ENCODE measurements around the gene ATP6V0E2. TPM values are rescaled to one million over a fixed set of nuclear protein-coding genes. Genes with fewer than 3 reads are reported as not detected.

Gene ATP6V0E2
- polyA plus RNA-seq, 2 of the 4 experiments (the other 2 are of a cell fraction), result 17.3 to 44.9 TPM

GRCh38 chr7:149877890-149878522 is 4.2 kb downstream of the ATP6V0E2 start (continued):
- no peak for TF ChIP-seq USF2 (IDR thresholded peaks at IDR 0.05)
- TF ChIP-seq MAFK (IDR thresholded peaks at IDR 0.05; ENCODE audit: partially characterized antibody), result no peak
- TF ChIP-seq ESRRA (IDR thresholded peaks at IDR 0.05; ENCODE audit: borderline replicate concordance, low read length), result no peak

- WGBS (ENCODE audit: missing lambda C conversion rate), result 100% methylated on average over 2 of the region's 13 CpGs
Observed at GRCh38 chr7:149878523-149878921, 4.8 kb downstream of the ATP6V0E2 start.

GRCh38 chr7:149879271-149879743 is 5.5 kb downstream of the ATP6V0E2 start:
- DNase-seq (ENCODE audit: low read depth in 1 of 2, low spot score in 1 of 2) (no peak), FAIRE-seq (no peak), ATAC-seq (no peak)
- no peak overlapping the region for H3K27ac ChIP-seq
- H3K9me3 ChIP-seq, result no peaks in the 10 kb centered on the region
- POLR2A ChIA-PET, result no interaction called here
- 0 out of 3 replicates have a peak, but pooled peaks cover 4% of the 10 kb centered on the region for H3K4me1 ChIP-seq
- 89% methylated on average over 10 of the region's 14 CpGs for WGBS (ENCODE audit: missing lambda C conversion rate)
- no peak overlapping the region for H3K4me2 ChIP-seq
- CTCF ChIA-PET, result no interaction called here
- no peak overlapping the region for H3K4me3 ChIP-seq
- TF ChIP-seq NR3C1 (IDR thresholded peaks at IDR 0.05), result no peak
- no peak for TF ChIP-seq ZNF302 (CRISPR knock-in tag; IDR thresholded peaks at IDR 0.05)
- no peak for TF ChIP-seq MAX (IDR thresholded peaks at IDR 0.05)
- TF ChIP-seq EHMT2 (IDR thresholded peaks at IDR 0.05; ENCODE audit: low read depth), result no peak
- TF ChIP-seq HOXB13 (CRISPR knock-in tag; IDR thresholded peaks at IDR 0.05; ENCODE audit: low read depth), result no peak
- TF ChIP-seq TFCP2L1 (CRISPR knock-in tag; IDR thresholded peaks at IDR 0.05), result no peak
- no peak for TF ChIP-seq MAZ (IDR thresholded peaks at IDR 0.05; ENCODE audit: borderline replicate concordance, low read depth, low read length)
- TF ChIP-seq MYC (IDR thresholded peaks at IDR 0.05; ENCODE audit: borderline replicate concordance, low read length), result no peak
- no peak for TF ChIP-seq ZSCAN20 (CRISPR knock-in tag; IDR thresholded peaks at IDR 0.05)
- TF ChIP-seq HEYL (CRISPR knock-in tag; IDR thresholded peaks at IDR 0.05), result no peak
- no peak for TF ChIP-seq HMGXB4 (CRISPR knock-in tag; IDR thresholded peaks at IDR 0.05; ENCODE audit: borderline replicate concordance)
- TF ChIP-seq HDAC2 (IDR thresholded peaks at IDR 0.05), result no peak
- TF ChIP-seq CBX8 (IDR thresholded peaks at IDR 0.05), result no peak
- no peak for TF ChIP-seq USF2 (IDR thresholded peaks at IDR 0.05)
- no peak for TF ChIP-seq FOSB (CRISPR knock-in tag; IDR thresholded peaks at IDR 0.05)

More at GRCh38 chr7:149878523-149878921, 4.8 kb downstream of the ATP6V0E2 start:
- no peak for ATAC-seq
- DNase-seq (ENCODE audit: low read depth in 1 of 2, low spot score in 1 of 2), result no peak
- Histone ChIP-seq H3K4me1 (0 out of 3 replicates have a peak, but pooled peaks cover 4% of the 10 kb centered on the region), H3K27ac (no peak overlapping the region), H3K4me2 (no peak overlapping the region), H3K9me3 (no peaks in the 10 kb centered on the region), H3K4me3 (no peak overlapping the region)
- CTCF ChIA-PET, result no interaction called here
- FAIRE-seq, result no peak
- POLR2A ChIA-PET, result no interaction called here
- TF ChIP-seq CTCF (IDR thresholded peaks at IDR 0.05) (no peak), RARB (CRISPR knock-in tag; IDR thresholded peaks at IDR 0.05) (no peak), KDM5A (IDR thresholded peaks at IDR 0.05) (no peak), SMC3 (IDR thresholded peaks at IDR 0.05) (no peak), CBX8 (IDR thresholded peaks at IDR 0.05) (no peak), MYC (IDR thresholded peaks at IDR 0.05; ENCODE audit: borderline replicate concordance, low read length) (no peak), ZFP36 (IDR thresholded peaks at IDR 0.05; ENCODE audit: borderline replicate concordance, partially characterized antibody) (no peak), KDM1A (IDR thresholded peaks at IDR 0.05; ENCODE audit: low read depth) (no peak), BHLHE40 (IDR thresholded peaks at IDR 0.05; ENCODE audit: low read depth, low read length) (no peak), CHD2 (IDR thresholded peaks at IDR 0.05; ENCODE audit: low read length, partially characterized antibody) (no peak), SREBF2 (IDR thresholded peaks at IDR 0.05) (no peak), JUN (IDR thresholded peaks at IDR 0.05) (no peak), HOXB5 (CRISPR knock-in tag; IDR thresholded peaks at IDR 0.05) (no peak), HES2 (IDR thresholded peaks at IDR 0.05) (no peak), ELK1 (IDR thresholded peaks at IDR 0.05; ENCODE audit: low read depth, low read length) (no peak)
